ENCODE data around the gene PCDHB6. TPM values are rescaled to one million over a fixed set of nuclear protein-coding genes. Genes with fewer than 3 reads are reported as not detected.
"Not testable (repeated sequence)": the region's sequence is repeated elsewhere in the genome, so short reads cannot be mapped to it uniquely, and the experiment has no call there.

Gene PCDHB6
- total and polyA plus RNA-seq, 9 donors = 0.34 to 2.4 (median 1.7) TPM

DNA sequence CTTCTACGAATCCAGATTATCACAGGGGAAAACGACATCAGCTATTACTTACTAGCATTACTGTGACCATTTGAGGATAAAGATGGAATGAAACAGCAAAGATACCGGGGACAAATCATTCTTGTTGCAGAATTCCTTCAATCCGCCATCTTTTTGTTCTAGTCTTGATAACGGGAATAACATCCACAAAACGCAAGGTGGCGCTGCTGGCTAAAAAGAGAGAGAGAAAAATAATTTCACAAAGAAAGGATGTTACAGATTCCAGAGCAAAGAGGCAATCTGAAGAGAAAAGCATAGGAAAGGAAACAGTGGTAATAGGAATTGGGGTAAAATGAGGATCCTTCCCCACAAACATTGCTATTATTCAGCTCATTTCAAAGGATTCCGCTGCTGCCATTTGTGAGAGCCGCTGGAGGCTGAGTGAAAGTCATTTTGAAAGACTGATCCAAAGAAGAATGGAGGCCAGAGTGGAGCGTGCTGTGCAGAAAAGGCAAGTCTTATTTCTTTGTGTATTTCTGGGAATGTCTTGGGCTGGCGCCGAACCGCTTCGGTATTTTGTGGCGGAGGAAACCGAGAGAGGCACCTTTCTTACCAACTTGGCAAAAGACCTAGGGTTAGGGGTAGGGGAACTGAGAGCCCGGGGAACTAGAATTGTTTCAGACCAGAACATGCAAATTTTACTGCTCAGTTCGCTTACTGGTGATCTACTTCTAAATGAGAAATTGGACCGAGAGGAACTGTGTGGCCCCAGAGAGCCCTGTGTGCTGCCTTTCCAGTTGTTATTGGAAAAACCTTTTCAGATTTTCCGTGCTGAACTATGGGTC, 22.7 kb downstream of the PCDHB6 start, which contains the start of gene PCDHB7:
PCDHB7 (plus strand) TSS at position 264 of the 824 bp plus-strand sequence; CDS start at position 456, 192 bp downstream.
- DNase-seq = peak in 4 of 5 donors; percentile 28 to 55 (median 46)
- H3K27me3 ChIP-seq = no peaks in the 10 kb centered on the region
- no peaks in the 10 kb centered on the region for H3K4me1 ChIP-seq (ENCODE audit: insufficient read depth)
- no peak within 1 kb of the TSS for H3K4me3 ChIP-seq
- intact Hi-C loops (cut with DNase I) = loop anchor here in 1 of 4 donors (10.0 kb wide), 1 partner anchor 392 kb away; no protein-coding TSS in a partner anchor
- WGBS, 3 donors = 21 to 31% (median 27%) methylated on average over 20 of the region's 20 CpGs
- TF ChIP-seq EP300 (IDR thresholded peaks at IDR 0.05) = no peak
- no peak for TF ChIP-seq POLR2A (IDR thresholded peaks at IDR 0.05)
- TF ChIP-seq, protein P1, sequence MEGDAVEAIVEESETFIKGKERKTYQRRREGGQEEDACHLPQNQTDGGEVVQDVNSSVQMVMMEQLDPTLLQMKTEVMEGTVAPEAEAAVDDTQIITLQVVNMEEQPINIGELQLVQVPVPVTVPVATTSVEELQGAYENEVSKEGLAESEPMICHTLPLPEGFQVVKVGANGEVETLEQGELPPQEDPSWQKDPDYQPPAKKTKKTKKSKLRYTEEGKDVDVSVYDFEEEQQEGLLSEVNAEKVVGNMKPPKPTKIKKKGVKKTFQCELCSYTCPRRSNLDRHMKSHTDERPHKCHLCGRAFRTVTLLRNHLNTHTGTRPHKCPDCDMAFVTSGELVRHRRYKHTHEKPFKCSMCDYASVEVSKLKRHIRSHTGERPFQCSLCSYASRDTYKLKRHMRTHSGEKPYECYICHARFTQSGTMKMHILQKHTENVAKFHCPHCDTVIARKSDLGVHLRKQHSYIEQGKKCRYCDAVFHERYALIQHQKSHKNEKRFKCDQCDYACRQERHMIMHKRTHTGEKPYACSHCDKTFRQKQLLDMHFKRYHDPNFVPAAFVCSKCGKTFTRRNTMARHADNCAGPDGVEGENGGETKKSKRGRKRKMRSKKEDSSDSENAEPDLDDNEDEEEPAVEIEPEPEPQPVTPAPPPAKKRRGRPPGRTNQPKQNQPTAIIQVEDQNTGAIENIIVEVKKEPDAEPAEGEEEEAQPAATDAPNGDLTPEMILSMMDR (IDR thresholded peaks at IDR 0.05) = peak in 1 of 3 donors; percentile 21
- H3K36me3 ChIP-seq = no peaks in the 10 kb centered on the region
- peaks cover 0 to 13% of the 10 kb centered on the region in 2 donors for H3K9me3 ChIP-seq
- no peak within 1 kb of the TSS for H3K27ac ChIP-seq

DNA sequence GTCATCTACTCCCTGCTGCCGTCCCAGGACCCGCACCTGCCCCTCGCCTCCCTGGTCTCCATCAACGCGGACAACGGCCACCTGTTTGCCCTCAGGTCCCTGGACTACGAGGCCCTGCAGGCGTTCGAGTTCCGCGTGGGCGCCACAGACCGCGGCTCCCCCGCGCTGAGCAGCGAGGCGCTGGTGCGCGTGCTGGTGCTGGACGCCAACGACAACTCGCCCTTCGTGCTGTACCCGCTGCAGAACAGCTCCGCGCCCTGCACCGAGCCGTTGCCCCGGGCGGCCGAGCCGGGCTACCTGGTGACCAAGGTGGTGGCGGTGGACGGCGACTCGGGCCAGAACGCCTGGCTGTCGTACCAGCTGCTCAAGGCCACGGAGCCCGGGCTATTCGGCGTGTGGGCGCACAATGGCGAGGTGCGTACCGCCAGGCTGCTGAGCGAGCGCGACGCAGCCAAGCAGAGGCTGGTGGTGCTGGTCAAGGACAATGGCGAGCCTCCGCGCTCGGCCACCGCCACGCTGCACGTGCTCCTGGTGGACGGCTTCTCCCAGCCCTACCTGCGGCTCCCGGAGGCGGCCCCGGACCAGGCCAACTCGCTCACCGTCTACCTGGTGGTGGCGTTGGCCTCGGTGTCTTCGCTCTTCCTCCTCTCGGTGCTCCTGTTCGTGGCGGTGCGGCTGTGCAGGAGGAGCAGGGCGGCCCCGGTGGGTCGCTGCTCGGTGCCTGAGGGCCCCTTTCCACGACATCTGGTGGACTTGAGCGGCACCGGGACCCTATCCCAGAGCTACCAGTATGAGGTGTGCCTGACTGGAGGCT, 24.6 kb downstream of the PCDHB6 start:
- not testable (repeated sequence) for H3K27me3 ChIP-seq; H3K4me1 ChIP-seq (ENCODE audit: insufficient read depth); H3K27ac ChIP-seq; DNase-seq; H3K36me3 ChIP-seq; H3K4me3 ChIP-seq
- peaks cover 0 to 15% of the 10 kb centered on the region in 2 donors for H3K9me3 ChIP-seq
- intact Hi-C loops (cut with DNase I) = loop anchor here in 1 of 4 donors (10.0 kb wide), 1 partner anchor 390 kb away; no protein-coding TSS in a partner anchor
- WGBS, 3 donors = 34 to 44% (median 43%) methylated on average over 57 to 79 of the region's 79 CpGs

DNA sequence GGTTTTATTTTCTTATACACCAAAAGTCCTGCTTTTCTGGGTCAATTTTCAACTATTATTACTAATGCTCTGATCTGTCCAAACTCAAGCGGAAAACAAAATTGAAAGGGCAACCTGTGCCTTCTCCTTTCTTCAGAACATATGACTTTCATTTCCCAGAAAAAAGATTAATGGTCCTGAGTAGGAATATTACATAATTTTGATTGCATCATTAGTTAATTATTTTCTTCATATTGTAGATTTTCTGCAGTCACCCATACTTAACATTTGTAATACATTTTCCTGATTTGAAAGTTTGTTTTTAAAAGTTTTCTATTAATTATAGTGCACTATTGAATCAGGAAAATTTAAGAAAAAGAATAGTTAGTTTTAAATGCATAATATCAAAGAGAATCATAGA, 26.1 kb downstream of the PCDHB6 start:
- Histone ChIP-seq H3K4me1 (ENCODE audit: insufficient read depth) (no peaks in the 10 kb centered on the region), H3K9me3 (peaks cover 0 to 15% of the 10 kb centered on the region in 2 donors), H3K27me3 (no peaks in the 10 kb centered on the region), H3K36me3 (no peaks in the 10 kb centered on the region), H3K4me3 (no peak overlapping the region), H3K27ac (no peak overlapping the region)
- TF ChIP-seq EP300 (IDR thresholded peaks at IDR 0.05) (no peak), POLR2A (IDR thresholded peaks at IDR 0.05) (no peak)
- TF ChIP-seq, protein P1 (IDR thresholded peaks at IDR 0.05) = no peak
- DNase-seq = no peak
- intact Hi-C loops (cut with DNase I) = loop anchor here in 1 of 4 donors (10.0 kb wide), 1 partner anchor 389 kb away; no protein-coding TSS in a partner anchor
- 47 to 64% (median 56%) methylated on average over 1 of the region's 1 CpG for WGBS, 3 donors

DNA sequence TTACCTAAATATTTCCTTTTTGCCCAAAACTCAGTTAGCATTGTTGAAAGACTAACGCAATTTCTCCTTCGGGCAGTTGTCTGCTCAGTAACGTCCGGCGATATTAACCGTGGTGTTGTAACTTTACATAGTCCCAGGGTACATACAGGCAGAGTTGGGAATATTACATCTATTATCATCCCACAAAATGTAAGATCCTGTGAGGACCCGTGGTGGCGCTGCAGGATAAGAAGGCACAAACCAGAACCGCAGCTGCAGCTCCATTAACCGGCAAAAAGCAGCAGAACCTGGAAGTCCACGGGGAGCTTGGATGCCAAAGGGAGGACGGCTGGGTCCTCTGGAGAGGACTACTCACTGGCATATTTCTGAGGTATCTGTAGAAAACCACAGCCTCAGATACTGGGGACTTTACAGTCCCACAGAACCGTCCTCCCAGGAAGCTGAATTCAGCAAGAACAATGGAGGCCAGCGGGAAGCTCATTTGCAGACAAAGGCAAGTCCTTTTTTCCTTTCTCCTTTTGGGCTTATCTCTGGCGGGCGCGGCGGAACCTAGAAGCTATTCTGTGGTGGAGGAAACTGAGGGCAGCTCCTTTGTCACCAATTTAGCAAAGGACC, 27.8 kb downstream of the PCDHB6 start, which contains the start of gene PCDHB8:
PCDHB8 (plus strand) TSS at position 214 of the 615 bp plus-strand sequence; CDS start at position 459, 245 bp downstream.
- H3K4me1 ChIP-seq (ENCODE audit: insufficient read depth); H3K4me3 ChIP-seq; H3K27ac ChIP-seq; DNase-seq; H3K27me3 ChIP-seq; H3K36me3 ChIP-seq: not testable (repeated sequence)
- peaks cover 0 to 15% of the 10 kb centered on the region in 2 donors for H3K9me3 ChIP-seq
- 25 to 33% (median 30%) methylated on average over 14 to 15 of the region's 18 CpGs for WGBS, 3 donors
- intact Hi-C loops (cut with DNase I) = loop anchor here in 1 of 4 donors (10.0 kb wide), 1 partner anchor 387 kb away; no protein-coding TSS in a partner anchor

DNA sequence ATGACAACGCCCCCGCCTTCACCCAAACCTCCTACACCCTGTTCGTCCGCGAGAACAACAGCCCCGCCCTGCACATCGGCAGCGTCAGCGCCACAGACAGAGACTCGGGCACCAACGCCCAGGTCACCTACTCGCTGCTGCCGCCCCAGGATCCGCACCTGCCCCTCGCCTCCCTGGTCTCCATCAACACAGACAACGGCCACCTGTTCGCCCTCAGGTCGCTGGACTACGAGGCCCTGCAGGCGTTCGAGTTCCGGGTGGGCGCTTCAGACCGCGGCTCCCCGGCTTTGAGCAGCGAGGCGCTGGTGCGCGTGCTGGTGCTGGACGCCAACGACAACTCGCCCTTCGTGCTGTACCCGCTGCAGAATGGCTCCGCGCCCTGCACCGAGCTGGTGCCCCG, 29.5 kb downstream of the PCDHB6 start:
- H3K27me3 ChIP-seq = not testable (repeated sequence)

DNA sequence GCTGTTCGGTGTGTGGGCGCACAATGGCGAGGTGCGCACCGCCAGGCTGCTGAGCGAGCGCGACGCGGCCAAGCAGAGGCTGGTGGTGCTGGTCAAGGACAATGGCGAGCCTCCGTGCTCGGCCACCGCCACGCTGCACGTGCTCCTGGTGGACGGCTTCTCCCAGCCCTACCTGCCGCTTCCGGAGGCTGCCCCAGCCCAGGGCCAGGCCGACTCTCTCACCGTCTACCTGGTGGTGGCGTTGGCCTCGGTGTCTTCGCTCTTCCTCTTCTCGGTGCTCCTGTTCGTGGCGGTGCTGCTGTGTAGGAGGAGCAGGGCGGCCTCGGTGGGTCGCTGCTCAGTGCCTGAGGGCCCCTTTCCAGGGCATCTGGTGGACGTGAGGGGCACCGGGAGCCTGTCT, 30.0 kb downstream of the PCDHB6 start:
- H3K27me3 ChIP-seq; H3K36me3 ChIP-seq; DNase-seq; H3K4me1 ChIP-seq (ENCODE audit: insufficient read depth); H3K27ac ChIP-seq; H3K4me3 ChIP-seq: not testable (repeated sequence)
- intact Hi-C loops (cut with DNase I) = loop anchor here in 1 of 4 donors (10.0 kb wide), 1 partner anchor 385 kb away; no protein-coding TSS in a partner anchor
- H3K9me3 ChIP-seq = peaks cover 0 to 14% of the 10 kb centered on the region in 2 donors
- 21 to 36% (median 30%) methylated on average over 27 to 32 of the region's 32 CpGs for WGBS, 3 donors

More for the DNA sequence above, 29.5 kb downstream of the PCDHB6 start:
- DNase-seq; H3K4me3 ChIP-seq; H3K4me1 ChIP-seq (ENCODE audit: insufficient read depth); H3K36me3 ChIP-seq; H3K27ac ChIP-seq: not testable (repeated sequence)
- intact Hi-C loops (cut with DNase I) = loop anchor here in 1 of 4 donors (10.0 kb wide), 1 partner anchor 385 kb away; no protein-coding TSS in a partner anchor
- peaks cover 0 to 10% of the 10 kb centered on the region in 2 donors for H3K9me3 ChIP-seq
- WGBS, 3 donors = 27 to 43% (median 39%) methylated on average over 30 to 37 of the region's 39 CpGs
